Right lobe of liver (tissue), 6 donors: ENCODE data around the gene PRKCI. TPM values are rescaled to one million over a fixed set of nuclear protein-coding genes. Genes with fewer than 3 reads are reported as not detected.

Experiments used
- ATAC-seq, 4 donors: fragments of 200-7000 bp; cut with Tn5 transposase; one replicate each; pipeline ENCODE4 v1.9.1; 2020; ENCODE audit warnings: mild to moderate bottlenecking in 4 of 4, moderate library complexity in 4 of 4
- DNase-seq, 3 donors: peaks; one replicate each; pipeline ENCODE4 v3.0.0-alpha.2; 2020
- H3K27ac ChIP-seq, 3 donors: fragments of 200-600 bp; one replicate each; pipeline ENCODE4 v1.8.0; 2022
- H3K27me3 ChIP-seq, 2 donors: fragments of 200-600 bp; one replicate each; pipeline ENCODE4 v1.8.0; 2022
- H3K36me3 ChIP-seq, 4 donors: fragments of 200-600 bp; sonication (generic) in 1 of 4; one replicate each; pipeline versions ENCODE4 v1.5.1 to v1.8.0; 2017 to 2022; ENCODE audit warnings: control low read depth in 1 of 4
- H3K4me1 ChIP-seq, 4 donors: fragments of 200-600 bp; sonication (generic) in 1 of 4; one replicate each; pipeline versions ENCODE4 v1.5.1 to v1.8.0; 2017 to 2022; ENCODE audit warnings: control low read depth in 1 of 4
- H3K4me3 ChIP-seq, 3 donors: fragments of 200-600 bp; one replicate each; pipeline ENCODE4 v1.8.0; 2022
- H3K9me3 ChIP-seq, 4 donors: fragments of 200-600 bp; sonication (generic) in 1 of 4; one replicate each; pipeline versions ENCODE4 v1.5.1 to v1.8.0; 2017 to 2022; ENCODE audit warnings: control low read depth in 1 of 4
- POLR2A ChIP-seq: fragments of 450-650 bp; IDR thresholded peaks from one replicate; pipeline ENCODE4 v1.6.1; 2017; ENCODE audit warnings: antibody characterized with exemption, mild to moderate bottlenecking
- WGBS: methylation state at CpG from one replicate; pipeline ENCODE4 v1.1.6; 2018; ENCODE audit warnings: low coverage, low lambda C conversion rate; ENCODE audit not compliant: insufficient coverage; ENCODE audit errors: missing lambda C conversion rate; 5-methylcytosine and 5-hydroxymethylcytosine counted together
- intact Hi-C, 2 donors: fragments of 100-400 bp; cut with DNase I; formaldehyde crosslinking; loops; one replicate each; pipeline versions ENCODE4 v1.11.2 to v1.14.1; 2022
- total RNA-seq, 6 experiments: library from RNA; depleted of rRNA in 2 of 6; stranded (reverse); fragments of >200 nt in 2 of 6; fragmentation: NEBNext Ultra II Directional in 3 of 6; extraction: Animal tissue kit (Norgen Biotek cat#: 25700) in 3 of 6; gene quantifications; one replicate each; pipeline versions ENCODE4 v1.1.0 to v1.2.4, GENCODE V29; 2016 to 2023
- TF ChIP-seq, protein P1 (sequence below), 4 donors: fragments of 200-600 bp in 3 of 4; fragments of 450-650 bp in 1 of 4; IDR thresholded peaks; one replicate each; pipeline versions ENCODE4 v1.5.1 to v1.8.0; 2016 to 2022; ENCODE audit warnings: antibody characterized with exemption in 4 of 4, mild to moderate bottlenecking in 2 of 4
- donor health status: DM: no; HTN: yes; CAD: no.
- donor health status: DM: no; HTN: no; CAD: no.
- donor health status: DM: no; HTN: no; CAD: no.
- donor health status: DM: no; HTN: yes; CAD: no.
- donor health status: DM: no; HTN: yes; CAD: no.

Gene PRKCI
- total RNA-seq, 6 experiments from 2014 or later: 8.2 to 15.7 (median 8.9) TPM

DNA sequence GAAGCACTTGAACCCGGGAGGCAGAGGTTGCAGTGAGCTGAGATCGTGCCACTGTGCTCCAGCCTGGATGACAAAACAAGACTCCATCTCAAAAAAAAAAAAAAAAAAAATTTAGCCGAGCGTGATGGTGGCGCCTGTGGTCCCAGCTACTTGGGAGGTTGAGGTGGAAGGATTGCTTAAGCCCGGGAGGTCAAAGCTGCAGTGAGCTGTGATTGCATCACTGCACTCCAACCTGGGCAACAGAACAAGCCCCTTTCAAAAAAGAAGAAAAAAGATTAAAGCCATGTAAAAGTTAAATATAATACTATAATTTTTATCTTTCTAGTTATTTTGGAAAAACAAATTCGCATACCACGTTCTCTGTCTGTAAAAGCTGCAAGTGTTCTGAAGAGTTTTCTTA, 73.4 kb downstream of the PRKCI start:
- DNase-seq: no peak
- Histone ChIP-seq H3K36me3 (peaks cover 0 to 10% (median 0%) of the 10 kb centered on the region in 4 donors), H3K27ac (no peak overlapping the region)

DNA sequence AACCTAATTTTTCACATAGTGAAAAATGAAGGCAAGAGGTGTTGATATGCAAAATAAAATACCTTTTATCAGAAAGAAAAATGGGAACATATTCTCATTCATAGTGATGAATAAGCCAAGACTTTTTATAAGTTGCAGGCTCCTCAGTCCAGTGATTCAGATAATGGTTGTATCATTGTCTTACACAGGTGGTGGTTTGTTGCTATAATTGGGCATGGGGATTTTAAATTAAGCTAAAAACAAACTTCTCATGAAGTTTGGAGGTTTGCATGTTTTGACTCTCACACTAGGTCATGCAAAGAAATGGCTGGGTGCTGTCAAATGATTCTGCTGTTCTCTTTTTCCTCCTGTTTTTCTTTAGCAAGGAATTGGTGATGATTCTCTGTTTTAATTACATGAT, 74.5 kb downstream of the PRKCI start:
- Histone ChIP-seq H3K4me3 (no peak overlapping the region), H3K4me1 (no peaks in the 10 kb centered on the region), H3K27ac (no peak overlapping the region), H3K36me3 (peaks cover 0 to 10% (median 0%) of the 10 kb centered on the region in 4 donors), H3K9me3 (no peaks in the 10 kb centered on the region), H3K27me3 (no peaks in the 10 kb centered on the region)
- TF ChIP-seq, protein P1, sequence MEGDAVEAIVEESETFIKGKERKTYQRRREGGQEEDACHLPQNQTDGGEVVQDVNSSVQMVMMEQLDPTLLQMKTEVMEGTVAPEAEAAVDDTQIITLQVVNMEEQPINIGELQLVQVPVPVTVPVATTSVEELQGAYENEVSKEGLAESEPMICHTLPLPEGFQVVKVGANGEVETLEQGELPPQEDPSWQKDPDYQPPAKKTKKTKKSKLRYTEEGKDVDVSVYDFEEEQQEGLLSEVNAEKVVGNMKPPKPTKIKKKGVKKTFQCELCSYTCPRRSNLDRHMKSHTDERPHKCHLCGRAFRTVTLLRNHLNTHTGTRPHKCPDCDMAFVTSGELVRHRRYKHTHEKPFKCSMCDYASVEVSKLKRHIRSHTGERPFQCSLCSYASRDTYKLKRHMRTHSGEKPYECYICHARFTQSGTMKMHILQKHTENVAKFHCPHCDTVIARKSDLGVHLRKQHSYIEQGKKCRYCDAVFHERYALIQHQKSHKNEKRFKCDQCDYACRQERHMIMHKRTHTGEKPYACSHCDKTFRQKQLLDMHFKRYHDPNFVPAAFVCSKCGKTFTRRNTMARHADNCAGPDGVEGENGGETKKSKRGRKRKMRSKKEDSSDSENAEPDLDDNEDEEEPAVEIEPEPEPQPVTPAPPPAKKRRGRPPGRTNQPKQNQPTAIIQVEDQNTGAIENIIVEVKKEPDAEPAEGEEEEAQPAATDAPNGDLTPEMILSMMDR (IDR thresholded peaks at IDR 0.05): no peak
- no peak for TF ChIP-seq POLR2A
- intact Hi-C loops: no loop called here
- ATAC-seq (no peak), DNase-seq (no peak)

More for the DNA sequence above, 73.4 kb downstream of the PRKCI start:
- TF ChIP-seq POLR2A: no peak
- TF ChIP-seq, protein P1 (IDR thresholded peaks at IDR 0.05): no peak
- Histone ChIP-seq H3K27me3 (no peaks in the 10 kb centered on the region), H3K4me1 (no peaks in the 10 kb centered on the region), H3K9me3 (no peaks in the 10 kb centered on the region), H3K4me3 (no peak overlapping the region)
- no peak for ATAC-seq
- intact Hi-C loops: no loop called here
- 91% methylated on average over 7 of the region's 8 CpGs for WGBS

DNA sequence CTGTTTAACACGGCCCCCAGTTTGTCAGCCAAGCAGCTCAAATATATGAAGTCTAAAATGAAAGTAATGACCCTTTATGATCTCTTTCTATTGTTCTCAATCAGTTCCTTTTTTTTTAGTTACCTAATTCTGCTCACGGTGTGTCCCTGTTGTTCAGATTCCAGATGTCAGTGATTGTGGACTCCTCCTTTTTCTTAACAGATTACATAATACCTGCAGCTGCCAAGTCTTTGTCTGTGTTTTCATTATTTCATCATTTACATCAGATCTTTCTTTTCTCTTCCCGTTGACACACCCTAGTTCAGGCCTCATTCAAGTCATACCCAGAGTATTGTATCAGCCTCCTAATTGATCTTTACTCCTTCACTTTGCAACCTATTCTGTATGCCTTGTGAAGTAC, 79.2 kb downstream of the PRKCI start:
- Histone ChIP-seq H3K9me3 (no peaks in the 10 kb centered on the region), H3K4me3 (no peak overlapping the region), H3K27ac (no peak overlapping the region), H3K36me3 (peaks cover 0 to 10% (median 0%) of the 10 kb centered on the region in 4 donors), H3K27me3 (no peaks in the 10 kb centered on the region), H3K4me1 (no peaks in the 10 kb centered on the region)
- ATAC-seq: no peak
- TF ChIP-seq, protein P1 (IDR thresholded peaks at IDR 0.05): no peak
- no peak for TF ChIP-seq POLR2A
- WGBS: 36% methylated on average over 3 of the region's 3 CpGs
- DNase-seq: no peak
- intact Hi-C loops: no loop called here

DNA sequence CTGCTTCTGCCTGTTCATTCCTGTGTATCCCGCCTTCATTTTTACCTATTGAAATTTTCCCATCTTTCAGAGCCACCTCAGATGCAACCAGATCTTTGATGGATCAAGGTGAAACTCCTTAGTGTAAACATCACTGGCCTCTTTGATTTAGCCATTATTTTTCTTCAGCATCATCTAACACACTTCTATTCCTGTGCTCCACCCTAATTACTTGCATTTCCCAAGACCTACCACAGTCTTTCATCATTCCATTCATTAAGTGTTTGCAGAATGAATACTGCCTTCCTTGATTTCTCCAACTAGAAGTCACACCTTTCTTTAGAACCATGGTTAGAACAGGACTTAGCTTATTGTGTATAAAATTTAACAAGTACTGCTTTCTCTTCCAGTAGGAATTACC, 79.8 kb downstream of the PRKCI start:
- Histone ChIP-seq H3K4me3 (no peak overlapping the region), H3K27me3 (no peaks in the 10 kb centered on the region), H3K27ac (no peak overlapping the region), H3K9me3 (no peaks in the 10 kb centered on the region), H3K4me1 (no peaks in the 10 kb centered on the region), H3K36me3 (peaks cover 0 to 10% (median 0%) of the 10 kb centered on the region in 4 donors)
- intact Hi-C loops: no loop called here
- DNase-seq: no peak
- 92% methylated on average over 1 of the region's 1 CpG for WGBS
- TF ChIP-seq POLR2A: no peak
- TF ChIP-seq, protein P1 (IDR thresholded peaks at IDR 0.05): no peak
- ATAC-seq: no peak

DNA sequence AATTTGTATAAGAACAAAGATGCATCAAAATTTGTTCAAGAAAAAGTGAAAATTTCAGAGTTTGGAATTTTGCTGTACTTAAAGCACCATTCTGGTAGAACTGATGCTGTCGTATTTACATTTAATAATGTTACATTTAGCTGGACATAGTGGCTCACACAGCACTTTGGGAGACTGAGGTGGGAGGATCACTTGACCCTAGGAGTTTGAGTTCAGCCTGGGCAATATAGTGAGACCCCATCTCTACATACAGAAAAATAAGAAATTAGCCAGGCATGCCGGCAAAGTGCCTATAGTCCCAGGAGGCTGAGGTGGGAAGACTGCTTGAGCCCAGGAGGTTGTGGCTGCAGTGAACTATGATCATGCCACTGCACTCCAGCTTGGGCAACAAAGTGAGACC, 83.8 kb downstream of the PRKCI start:
- no peak overlapping the region for H3K27ac ChIP-seq
- no peak overlapping the region for H3K4me3 ChIP-seq
- WGBS: 100% methylated on average over 2 of the region's 2 CpGs
- H3K9me3 ChIP-seq: no peaks in the 10 kb centered on the region
- H3K36me3 ChIP-seq: no peaks in the 10 kb centered on the region
- ATAC-seq (no peak), DNase-seq (no peak)
- intact Hi-C loops: no loop called here
- TF ChIP-seq POLR2A: no peak
- TF ChIP-seq, protein P1 (IDR thresholded peaks at IDR 0.05): no peak
- no peaks in the 10 kb centered on the region for H3K4me1 ChIP-seq
- no peaks in the 10 kb centered on the region for H3K27me3 ChIP-seq
